GM19467 (cell line): ENCODE data around the gene ADGRE3.

Experiments
- ATAC-seq: cut with Tn5 transposase; IDR thresholded peaks from one replicate; pipeline ENCODE4 v1.9.1; 2021; ENCODE audit warnings: mild to moderate bottlenecking, moderate library complexity; ENCODE audit not compliant: unreplicated experiment

Gene ADGRE3

DNA sequence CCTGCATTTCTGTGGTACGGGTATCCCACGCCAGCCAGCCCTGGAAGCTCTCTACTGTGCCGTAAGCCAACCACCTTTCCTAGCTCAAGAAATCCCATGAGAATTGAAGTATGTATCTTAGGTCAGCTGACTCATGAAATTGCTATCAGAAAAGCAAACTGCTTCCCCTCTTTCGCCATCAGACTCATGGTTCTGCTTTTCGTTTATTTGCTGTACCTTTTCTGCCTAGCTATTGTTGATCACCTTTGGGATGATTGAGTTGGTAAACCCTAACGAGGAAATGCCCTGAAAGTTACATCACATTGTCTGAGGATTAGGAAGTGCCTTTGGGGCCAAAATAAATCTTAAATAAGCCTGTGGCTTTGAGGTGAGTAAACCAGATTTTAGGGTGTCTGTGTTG lies at the start of gene ADGRE3:
ADGRE3 (minus strand) TSS at position 81 of the 400 bp plus-strand sequence; CDS start at position 7, 74 bp downstream.
- no peak for ATAC-seq

DNA sequence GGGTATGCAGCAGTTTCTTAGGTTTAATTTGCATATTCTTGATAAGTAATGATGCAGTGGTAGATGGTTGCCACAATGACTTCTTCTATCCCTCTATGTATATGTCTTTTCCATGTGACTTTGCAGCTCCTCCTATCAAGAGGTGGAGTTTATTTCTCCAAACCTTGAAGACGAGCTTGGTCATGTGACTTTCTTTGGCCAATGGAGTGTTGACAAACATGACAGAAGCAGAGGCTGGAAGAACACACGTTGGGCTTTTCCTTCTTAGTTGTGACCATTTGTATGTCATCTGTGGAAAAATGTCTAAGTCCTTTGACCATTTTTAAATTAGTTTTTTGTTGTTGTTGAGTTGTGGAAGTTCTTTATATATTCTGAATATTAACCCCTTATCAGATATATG lies 47.5 kb upstream of the ADGRE3 start:
- no peak for ATAC-seq

DNA sequence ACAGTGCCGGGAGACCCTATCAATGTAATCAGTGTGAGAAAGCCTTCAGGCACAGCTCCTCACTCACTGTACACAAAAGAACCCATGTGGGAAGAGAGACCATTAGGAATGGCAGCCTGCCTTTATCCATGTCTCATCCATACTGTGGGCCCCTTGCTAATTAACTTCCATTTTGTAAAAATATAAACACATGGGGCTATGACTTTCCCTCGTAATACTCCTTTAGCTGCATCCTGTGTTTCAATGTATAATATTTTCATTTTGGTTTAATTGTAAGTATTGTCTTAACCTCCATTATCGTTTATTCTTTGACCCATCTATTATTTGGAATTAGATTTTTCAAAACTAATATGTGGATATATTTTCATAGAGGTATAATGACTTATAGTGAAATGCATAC lies 44.5 kb upstream of the ADGRE3 start:
- ATAC-seq: no peak

GRCh38 chr19:14718522-14719116 lies 44.0 kb upstream of the ADGRE3 start:
- ATAC-seq: no peak

DNA sequence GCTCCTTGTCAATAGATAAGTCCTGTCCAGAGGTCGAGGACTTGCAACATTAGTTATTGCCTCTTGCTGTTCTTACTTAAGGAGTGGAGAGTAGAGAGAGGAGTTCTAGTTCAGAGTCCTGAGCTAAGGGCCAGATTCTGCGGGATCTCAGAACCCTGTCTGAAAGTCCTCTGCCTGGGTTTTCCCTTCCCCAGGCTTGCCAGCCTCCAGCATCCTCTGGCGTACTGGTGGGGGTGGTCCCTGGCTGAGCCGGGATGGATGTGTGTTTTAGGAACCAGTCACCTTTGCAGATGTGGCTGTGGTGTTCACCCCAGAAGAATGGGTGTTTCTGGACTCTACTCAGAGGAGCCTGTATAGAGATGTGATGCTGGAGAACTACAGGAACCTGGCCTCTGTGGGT lies 41.2 kb upstream of the ADGRE3 start:
- no peak for ATAC-seq

DNA sequence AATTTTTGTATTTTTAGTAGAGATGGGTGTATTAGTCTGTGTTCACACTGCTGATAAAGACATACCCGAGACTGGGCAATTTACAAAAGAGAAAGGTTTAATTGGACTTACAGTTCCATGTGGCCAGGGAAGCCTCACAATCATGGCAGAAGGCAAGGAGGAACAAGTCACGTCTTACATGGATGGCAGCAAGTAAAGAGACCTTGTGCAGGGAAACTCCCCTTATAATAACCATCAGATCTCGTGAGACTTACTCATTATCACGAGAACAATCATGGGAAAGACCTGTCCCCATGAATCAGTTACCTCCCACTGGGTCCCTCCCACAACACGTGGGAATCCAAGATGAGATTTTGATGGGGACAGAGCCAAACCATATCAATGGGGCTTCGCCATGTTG lies 29.8 kb upstream of the ADGRE3 start:
- no peak for ATAC-seq

DNA sequence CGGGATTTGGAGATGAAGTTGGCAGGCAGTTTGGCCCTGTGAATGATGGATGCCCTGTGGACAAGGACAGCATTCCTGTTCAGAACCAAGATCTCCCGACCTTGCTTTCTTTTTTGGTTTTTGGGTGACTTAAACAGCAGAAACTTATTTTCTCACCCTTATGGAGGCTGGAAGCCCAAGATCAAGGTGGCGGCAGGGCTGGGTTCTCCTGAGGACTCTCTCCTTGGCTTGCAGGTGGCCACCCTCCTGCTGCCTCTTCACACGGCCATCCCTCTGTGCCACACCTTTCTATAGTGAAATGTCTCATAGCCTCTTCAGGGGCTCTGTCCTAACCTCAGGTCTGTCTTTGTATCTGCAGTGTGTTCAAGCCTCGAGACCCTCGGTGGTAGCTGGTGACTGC lies 29.2 kb upstream of the ADGRE3 start:
- no peak for ATAC-seq

GRCh38 chr19:14700711-14701375 lies 26.2 kb upstream of the ADGRE3 start:
- ATAC-seq: no peak

DNA sequence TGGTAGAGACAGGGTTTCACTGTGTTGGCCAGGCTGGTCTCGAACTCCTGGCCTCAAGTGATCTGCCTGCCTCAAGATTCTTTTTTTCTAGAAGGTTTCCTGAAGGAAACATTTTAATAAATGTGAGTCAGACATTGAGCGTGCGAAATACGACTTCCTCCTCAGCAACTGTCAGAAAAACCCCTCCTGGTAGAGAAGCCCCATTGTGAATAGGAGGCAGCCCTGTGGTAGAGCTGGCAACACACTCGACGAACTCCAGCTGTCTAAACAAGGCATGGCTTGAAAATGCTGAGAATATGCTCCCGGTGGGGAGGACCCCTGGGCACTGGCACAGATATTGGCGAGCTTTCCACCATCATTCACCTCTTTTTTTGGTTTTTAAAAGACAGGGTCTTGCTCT lies 25.0 kb upstream of the ADGRE3 start:
- no peak for ATAC-seq

DNA sequence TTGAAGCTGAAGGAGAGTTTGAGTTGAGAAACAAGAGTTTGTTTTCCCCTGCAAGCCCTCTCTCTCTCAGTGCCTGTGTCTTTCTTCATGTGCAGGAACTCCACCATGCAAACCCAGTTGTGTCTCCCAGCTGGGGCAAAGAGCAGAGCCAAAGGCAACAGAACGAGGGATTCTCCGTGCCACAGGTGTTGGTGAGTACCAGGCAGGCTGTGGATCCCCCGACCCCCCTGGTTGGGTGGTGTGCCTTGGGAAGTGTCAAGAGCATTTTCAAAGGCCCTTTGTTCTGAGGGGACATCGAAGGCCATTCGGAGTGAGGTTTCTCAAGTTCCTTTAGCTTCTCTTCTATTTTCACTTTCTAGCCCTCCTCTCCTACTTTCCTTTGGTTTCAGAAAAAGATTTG lies 20.8 kb upstream of the ADGRE3 start:
- no peak for ATAC-seq

GRCh38 chr19:14694641-14695266 lies 20.1 kb upstream of the ADGRE3 start:
- ATAC-seq: no peak

DNA sequence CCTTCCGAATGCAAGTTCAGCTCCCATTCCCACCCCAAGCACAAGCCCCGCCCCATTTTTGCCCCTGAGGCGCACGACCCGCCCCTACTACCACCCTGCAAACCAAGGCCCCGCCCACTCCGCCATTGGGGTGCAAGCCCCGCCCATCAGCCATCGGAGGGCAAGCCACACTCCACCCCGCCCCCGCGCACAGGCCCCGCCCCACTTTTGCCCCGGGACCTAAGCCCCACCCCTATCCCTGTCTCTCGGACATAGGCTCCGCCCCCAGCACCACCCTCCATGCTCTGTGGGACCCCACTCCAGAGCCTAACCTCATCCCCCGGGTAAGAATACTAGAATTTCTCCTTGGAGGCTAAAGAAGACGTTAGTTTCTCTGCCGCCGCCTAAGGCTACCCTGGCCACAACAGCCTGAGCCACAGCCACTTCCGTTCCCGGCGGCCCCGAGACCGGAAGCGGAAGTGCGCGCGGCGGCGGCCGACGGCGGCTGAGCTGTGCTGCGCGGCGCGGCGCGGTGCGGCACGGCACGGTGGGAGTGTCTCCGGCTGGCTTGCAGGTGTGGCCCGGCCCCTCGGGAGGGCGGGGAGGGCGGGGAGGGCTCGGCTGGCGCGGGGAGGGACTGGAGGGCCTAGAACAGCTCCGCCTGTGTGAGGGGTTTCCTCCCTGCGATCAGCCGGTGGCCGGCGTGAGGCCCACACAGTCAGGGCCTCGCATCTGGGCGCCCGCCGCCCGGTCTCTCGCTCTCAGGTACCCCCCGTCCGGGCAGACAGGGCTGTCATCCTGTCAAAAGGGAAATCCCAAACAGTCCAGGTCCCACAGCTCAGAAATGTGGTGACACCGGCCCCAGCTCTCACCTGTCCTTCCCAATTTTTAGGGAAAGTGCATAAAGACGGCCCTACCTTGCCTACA lies 15.2 kb upstream of the ADGRE3 start, which contains the start of gene ZNF333:
ZNF333 (plus strand) TSS at position 451 of the 906 bp plus-strand sequence. CDS start 3,444 bp downstream, outside the sequence.
- ATAC-seq: peak; percentile 88

DNA sequence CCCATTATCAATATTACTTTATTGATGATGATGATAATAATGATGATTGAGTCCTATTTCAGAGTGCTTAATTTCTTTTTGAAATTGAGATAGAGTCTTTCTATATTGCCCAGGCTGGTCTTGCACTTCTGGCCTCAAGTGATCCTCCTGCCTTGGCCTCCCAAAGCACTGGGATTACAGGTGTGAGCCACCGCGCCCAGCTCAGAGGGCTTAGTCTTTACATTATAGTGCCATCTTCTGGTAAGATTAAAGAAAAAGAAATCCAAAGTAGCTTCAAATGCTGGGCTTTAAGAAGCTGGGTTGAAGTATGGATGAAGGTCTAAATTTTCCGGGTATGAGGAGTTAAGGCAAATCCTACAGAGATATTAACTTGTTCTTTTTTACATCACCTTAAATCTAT lies 11.8 kb upstream of the ADGRE3 start:
- ATAC-seq: no peak

GRCh38 chr19:14683439-14683838 lies 8.8 kb upstream of the ADGRE3 start:
- ATAC-seq: no peak

DNA sequence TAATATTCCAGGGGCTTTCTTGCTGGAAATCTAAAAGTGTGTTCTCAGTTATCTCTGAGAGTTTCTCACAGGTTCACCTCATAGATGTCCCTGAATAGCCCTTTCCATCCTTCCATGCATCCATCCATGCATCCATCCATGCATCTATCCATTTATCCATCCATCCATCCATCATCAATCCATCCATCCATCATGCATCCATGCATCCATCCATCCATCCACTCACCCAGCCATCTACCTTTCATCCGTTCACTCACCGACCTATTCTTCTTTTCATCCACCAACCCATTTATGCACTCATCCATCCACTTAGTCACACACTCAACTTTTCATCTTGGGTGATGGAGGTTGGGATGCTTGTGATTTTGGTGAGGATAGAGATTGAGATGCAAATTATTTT lies 7.4 kb upstream of the ADGRE3 start:
- ATAC-seq: no peak

DNA sequence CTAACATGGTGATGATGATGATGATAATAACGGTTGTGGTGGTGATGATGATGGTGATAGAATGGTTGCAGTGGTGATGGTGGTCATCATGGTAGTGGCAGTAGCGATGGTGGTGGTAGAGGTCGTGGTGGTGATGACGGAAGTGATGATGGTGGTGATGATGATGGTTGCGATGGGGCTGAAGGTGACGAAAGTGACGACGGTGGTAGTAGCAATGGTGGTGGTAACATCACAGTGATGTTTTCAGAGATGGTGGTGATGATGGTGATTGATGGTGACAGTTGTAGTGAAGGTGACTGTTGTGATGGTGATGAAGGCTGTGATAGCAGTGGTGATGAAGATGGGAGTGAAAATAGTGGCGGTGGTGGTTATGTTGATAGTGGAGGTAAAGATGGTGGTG lies 3.6 kb upstream of the ADGRE3 start:
- ATAC-seq: no peak

GRCh38 chr19:14677464-14677863 lies 2.8 kb upstream of the ADGRE3 start:
- no peak for ATAC-seq

DNA sequence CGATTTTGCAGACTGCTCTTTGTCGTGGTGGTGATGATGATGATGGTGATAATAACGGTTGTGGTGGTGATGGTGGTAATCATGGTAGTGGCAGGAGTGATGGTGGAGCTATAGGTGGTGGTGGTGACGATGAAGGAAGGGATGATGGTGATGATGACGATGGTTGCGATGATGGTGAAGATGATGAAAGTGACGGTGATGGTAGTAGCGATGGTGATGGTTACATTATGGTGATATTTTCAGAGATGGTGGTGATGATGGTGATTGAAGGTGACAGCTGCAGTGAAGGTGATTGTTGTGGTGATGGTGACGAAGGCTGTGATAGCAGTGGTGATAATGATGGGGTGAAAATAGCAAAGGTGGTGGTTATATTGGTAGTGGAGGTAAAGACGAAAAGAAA lies 2.1 kb upstream of the ADGRE3 start:
- no peak for ATAC-seq

- ATAC-seq: no peak
Observed at GRCh38 chr19:14673088-14673487, 1.6 kb downstream of the ADGRE3 start.

DNA sequence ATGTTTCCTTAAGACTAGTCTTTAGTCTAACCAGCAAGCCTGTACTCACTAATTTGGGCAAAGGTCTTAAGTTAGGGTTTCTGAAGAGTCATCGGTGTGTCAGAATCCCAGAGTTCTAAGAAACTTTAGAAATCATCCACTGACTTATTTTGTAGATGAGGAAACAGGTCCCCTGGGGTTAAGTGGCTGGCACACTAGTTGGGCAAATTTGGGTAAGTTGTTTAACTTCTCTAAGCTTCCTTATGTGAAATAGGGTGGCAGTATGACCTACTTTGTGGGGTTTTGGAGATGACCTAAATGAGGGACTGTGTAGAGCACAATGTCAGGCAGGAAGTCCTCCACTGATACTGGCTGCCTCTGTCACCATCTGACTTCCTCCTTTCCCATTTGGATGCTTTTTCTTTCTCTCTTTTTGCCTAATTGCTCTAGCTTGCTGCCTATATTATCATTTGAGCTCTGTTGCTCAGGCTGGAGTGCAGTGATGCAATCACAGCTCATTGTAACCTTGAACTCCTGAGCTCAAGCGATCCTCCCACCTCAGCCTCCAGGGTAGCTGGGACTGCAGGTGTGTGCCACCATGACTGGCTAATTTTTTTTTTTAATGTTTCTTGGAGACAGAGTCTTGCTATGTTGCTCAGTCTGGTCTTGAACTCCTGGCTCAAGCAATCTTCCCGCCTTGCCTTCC lies 2.3 kb downstream of the ADGRE3 start:
- ATAC-seq: no peak

- no peak for ATAC-seq
Observed at GRCh38 chr19:14670408-14670807, 4.2 kb downstream of the ADGRE3 start.
